ENCODE results near the gene NCAM1. TPM values are rescaled to one million over a fixed set of nuclear protein-coding genes. Genes with fewer than 3 reads are reported as not detected.

Gene NCAM1
- total RNA-seq, 2 experiments from 2014 or later, result 0.34 TPM; not detected in 1

- Mint-ChIP-seq H3K27me3 (peaks cover 19% of the 10 kb centered on the region), H3K9me3 (no peaks in the 10 kb centered on the region)
Observed at GRCh38 chr11:113082341-113082955, 121.2 kb downstream of the NCAM1 start.

GRCh38 chr11:113083571-113083970 lies 122.4 kb downstream of the NCAM1 start:
- Mint-ChIP-seq H3K4me3 (no peak overlapping the region), H3K27me3 (peaks cover 19% of the 10 kb centered on the region), H3K36me3 (ENCODE audit: low read depth) (no peaks in the 10 kb centered on the region), H3K9me3 (no peaks in the 10 kb centered on the region), H3K4me1 (ENCODE audit: low read depth) (no peaks in the 10 kb centered on the region), H3K27ac (no peak overlapping the region)
- POLR2A ChIA-PET, result no interaction called here
- DNase-seq, result no peak
- H3K27me3 ChIP-seq (ENCODE audit: control insufficient read depth in 1 of 2, insufficient read depth in 2 of 2, low read length in 2 of 2), result no peaks in the 10 kb centered on the region
- ATAC-seq (ENCODE audit: poor library complexity), result no peak
- no peak overlapping the region for H3K27ac ChIP-seq (ENCODE audit: low read depth in 1 of 2, low read length in 2 of 2)
- no peaks in the 10 kb centered on the region for H3K4me1 ChIP-seq (ENCODE audit: insufficient read depth, low read length)
- no peak overlapping the region for H3K4me3 ChIP-seq (ENCODE audit: low read length)
- CTCF ChIA-PET, result no interaction called here
- intact Hi-C loops (cut with DNase I, micrococcal nuclease), result no loop called here
- peaks cover 0 to 3% of the 10 kb centered on the region in 2 experiments for H3K9me3 ChIP-seq (ENCODE audit: control insufficient read depth in 1 of 2, insufficient read depth in 1 of 2, low read length in 2 of 2)
- H3K36me3 ChIP-seq (ENCODE audit: insufficient read depth, low read length), result no peaks in the 10 kb centered on the region
- TF ChIP-seq CTCF (IDR thresholded peaks at IDR 0.05), result no peak

More at GRCh38 chr11:113082341-113082955, 121.2 kb downstream of the NCAM1 start:
- intact Hi-C loops (cut with DNase I, micrococcal nuclease), result no loop called here
- ChIA-PET CTCF (no interaction called here), POLR2A (no interaction called here)
- H3K4me1 ChIP-seq (ENCODE audit: insufficient read depth, low read length), result no peaks in the 10 kb centered on the region
- no peaks in the 10 kb centered on the region for H3K27me3 ChIP-seq (ENCODE audit: control insufficient read depth in 1 of 2, insufficient read depth in 2 of 2, low read length in 2 of 2)
- H3K36me3 ChIP-seq (ENCODE audit: insufficient read depth, low read length), result no peaks in the 10 kb centered on the region
- Mint-ChIP-seq H3K36me3 (ENCODE audit: low read depth) (no peaks in the 10 kb centered on the region), H3K4me3 (no peak overlapping the region), H3K27ac (no peak overlapping the region), H3K4me1 (ENCODE audit: low read depth) (no peaks in the 10 kb centered on the region)
- H3K9me3 ChIP-seq (ENCODE audit: control insufficient read depth in 1 of 2, insufficient read depth in 1 of 2, low read length in 2 of 2), result peaks cover 0 to 3% of the 10 kb centered on the region in 2 experiments
- DNase-seq (no peak), ATAC-seq (ENCODE audit: poor library complexity) (no peak)
- no peak for TF ChIP-seq CTCF (IDR thresholded peaks at IDR 0.05)
- H3K4me3 ChIP-seq (ENCODE audit: low read length), result no peak overlapping the region
- no peak overlapping the region for H3K27ac ChIP-seq (ENCODE audit: low read depth in 1 of 2, low read length in 2 of 2)

- Histone ChIP-seq H3K4me3 (ENCODE audit: low read length) (no peak overlapping the region), H3K36me3 (ENCODE audit: insufficient read depth, low read length) (no peaks in the 10 kb centered on the region), H3K27me3 (ENCODE audit: control insufficient read depth in 1 of 2, insufficient read depth in 2 of 2, low read length in 2 of 2) (no peaks in the 10 kb centered on the region), H3K27ac (ENCODE audit: low read depth in 1 of 2, low read length in 2 of 2) (no peak overlapping the region), H3K9me3 (ENCODE audit: control insufficient read depth in 1 of 2, insufficient read depth in 1 of 2, low read length in 2 of 2) (no peaks in the 10 kb centered on the region), H3K4me1 (ENCODE audit: insufficient read depth, low read length) (no peaks in the 10 kb centered on the region)
- Mint-ChIP-seq H3K4me1 (ENCODE audit: low read depth) (no peaks in the 10 kb centered on the region), H3K27ac (no peak overlapping the region), H3K27me3 (peaks cover 19% of the 10 kb centered on the region), H3K36me3 (ENCODE audit: low read depth) (no peaks in the 10 kb centered on the region), H3K4me3 (no peak overlapping the region), H3K9me3 (no peaks in the 10 kb centered on the region)
- intact Hi-C loops (cut with DNase I, micrococcal nuclease), result no loop called here
- ChIA-PET POLR2A (no interaction called here), CTCF (no interaction called here)
- TF ChIP-seq CTCF (IDR thresholded peaks at IDR 0.05), result no peak
- DNase-seq (no peak), ATAC-seq (ENCODE audit: poor library complexity) (no peak)
Observed at GRCh38 chr11:113084297-113084696, 123.1 kb downstream of the NCAM1 start.
